Hepatocyte (in vitro differentiated cells): Measurements from ENCODE around the gene RAB1B.

Source experiments
- EZH2 ChIP-seq: fragments of 200-600 bp; sonication (generic); IDR thresholded peaks from 2 replicates; pipeline ENCODE4 v1.6.1; 2016; ENCODE audit warnings: antibody characterized with exemption, mild to moderate bottlenecking, borderline replicate concordance
- TF ChIP-seq, protein P1 (sequence below): fragments of 200-600 bp; sonication (generic); IDR thresholded peaks from 2 replicates; pipeline ENCODE4 v1.5.1; 2016; ENCODE audit warnings: antibody characterized with exemption, mild to moderate bottlenecking; ENCODE audit not compliant: poor library complexity

DNA sequence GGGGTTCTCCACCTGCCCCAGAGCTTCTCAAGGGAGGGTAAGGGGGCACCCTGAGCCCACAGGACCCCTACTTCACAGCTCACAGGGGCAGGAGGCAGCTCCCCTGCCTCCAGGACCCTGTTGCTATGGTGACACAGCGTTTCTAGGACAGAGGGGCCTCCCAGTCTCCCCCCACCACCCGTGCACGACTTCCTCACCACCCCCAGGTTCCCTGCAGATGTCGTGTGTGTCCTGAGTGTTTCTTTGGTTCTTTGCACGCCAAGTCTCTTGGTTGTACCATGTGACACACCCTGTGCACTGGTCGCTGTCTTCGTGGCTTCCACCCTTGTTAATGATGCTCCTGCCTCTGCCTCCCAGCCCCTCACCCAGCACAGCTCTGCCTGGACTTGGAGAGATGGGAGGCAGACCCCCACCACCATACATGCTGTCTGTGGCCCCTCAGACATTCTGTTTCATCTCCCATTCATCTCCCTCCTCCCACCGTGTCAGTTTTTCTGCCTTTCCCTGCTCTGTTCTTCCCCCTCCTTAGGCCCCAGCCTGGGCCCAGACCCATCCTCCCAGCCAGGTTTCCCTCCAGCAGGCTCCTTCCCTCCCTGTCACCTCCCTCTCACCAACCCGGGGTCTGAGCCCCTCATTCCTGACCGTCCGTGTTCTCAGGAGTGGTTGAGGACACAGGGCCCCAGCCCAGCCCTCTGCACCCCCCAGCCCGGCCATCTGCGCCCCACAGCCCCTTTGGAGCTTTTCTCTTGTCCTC is 24.5 kb upstream of the RAB1B start:
- TF ChIP-seq, protein P1, sequence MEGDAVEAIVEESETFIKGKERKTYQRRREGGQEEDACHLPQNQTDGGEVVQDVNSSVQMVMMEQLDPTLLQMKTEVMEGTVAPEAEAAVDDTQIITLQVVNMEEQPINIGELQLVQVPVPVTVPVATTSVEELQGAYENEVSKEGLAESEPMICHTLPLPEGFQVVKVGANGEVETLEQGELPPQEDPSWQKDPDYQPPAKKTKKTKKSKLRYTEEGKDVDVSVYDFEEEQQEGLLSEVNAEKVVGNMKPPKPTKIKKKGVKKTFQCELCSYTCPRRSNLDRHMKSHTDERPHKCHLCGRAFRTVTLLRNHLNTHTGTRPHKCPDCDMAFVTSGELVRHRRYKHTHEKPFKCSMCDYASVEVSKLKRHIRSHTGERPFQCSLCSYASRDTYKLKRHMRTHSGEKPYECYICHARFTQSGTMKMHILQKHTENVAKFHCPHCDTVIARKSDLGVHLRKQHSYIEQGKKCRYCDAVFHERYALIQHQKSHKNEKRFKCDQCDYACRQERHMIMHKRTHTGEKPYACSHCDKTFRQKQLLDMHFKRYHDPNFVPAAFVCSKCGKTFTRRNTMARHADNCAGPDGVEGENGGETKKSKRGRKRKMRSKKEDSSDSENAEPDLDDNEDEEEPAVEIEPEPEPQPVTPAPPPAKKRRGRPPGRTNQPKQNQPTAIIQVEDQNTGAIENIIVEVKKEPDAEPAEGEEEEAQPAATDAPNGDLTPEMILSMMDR: no peak
- TF ChIP-seq EZH2: no peak
